HL-60 (cell line): ENCODE measurements around the gene FSD2.

Source experiments
- GABPA ChIP-seq: IDR thresholded peaks from 2 replicates; pipeline ENCODE4 v1.6.1; 2012; ENCODE audit warnings: low read depth
- POLR2AphosphoS5 ChIP-seq: IDR thresholded peaks from 2 replicates; pipeline ENCODE4 v1.6.1; 2012; ENCODE audit warnings: low read depth
- REST ChIP-seq: IDR thresholded peaks from 2 replicates; pipeline ENCODE4 v1.6.1; 2012; ENCODE audit warnings: low read depth; ENCODE audit not compliant: insufficient replicate concordance
- TF ChIP-seq, protein P1 (sequence below): IDR thresholded peaks from one replicate; pipeline ENCODE4 v1.5.1; 2011; ENCODE audit warnings: low read length, control low read depth, inconsistent platforms; ENCODE audit not compliant: insufficient read depth

DNA sequence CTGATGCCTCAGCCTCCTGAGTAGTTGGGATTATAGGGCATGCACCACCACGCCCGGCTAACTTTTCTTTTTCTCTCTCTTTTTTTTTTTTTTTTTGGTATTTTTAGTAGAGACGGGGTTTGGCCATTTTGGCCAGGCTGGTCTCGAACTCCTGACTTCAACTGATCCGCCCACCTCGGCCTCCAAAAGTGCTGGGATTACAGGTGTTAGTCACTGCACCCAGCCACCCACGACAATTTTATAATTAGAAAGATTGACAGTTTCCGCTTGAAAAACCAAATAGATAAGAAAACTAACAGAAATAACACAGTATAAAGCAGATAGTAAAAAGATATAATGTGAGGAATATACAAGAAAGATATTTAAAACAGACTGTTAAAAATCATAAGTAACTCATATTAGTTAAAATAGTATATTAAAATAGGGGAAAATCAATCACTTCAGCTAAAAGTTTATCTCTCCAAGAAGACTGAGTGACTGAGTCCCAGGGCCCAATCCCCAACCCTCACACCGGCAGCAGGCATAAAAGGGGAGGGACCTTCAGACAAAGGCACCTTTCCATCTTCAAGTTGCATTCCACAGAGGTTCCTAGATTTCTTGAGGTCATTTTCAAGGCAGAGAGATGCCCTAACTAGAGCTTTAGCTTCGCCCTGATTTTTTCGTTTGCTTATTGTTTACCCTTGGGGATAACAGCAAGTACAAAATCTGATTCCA lies 2.2 kb upstream of the FSD2 start:
- no peak for TF ChIP-seq GABPA
- TF ChIP-seq REST, result no peak
- no peak for TF ChIP-seq POLR2AphosphoS5
- TF ChIP-seq, protein P1, sequence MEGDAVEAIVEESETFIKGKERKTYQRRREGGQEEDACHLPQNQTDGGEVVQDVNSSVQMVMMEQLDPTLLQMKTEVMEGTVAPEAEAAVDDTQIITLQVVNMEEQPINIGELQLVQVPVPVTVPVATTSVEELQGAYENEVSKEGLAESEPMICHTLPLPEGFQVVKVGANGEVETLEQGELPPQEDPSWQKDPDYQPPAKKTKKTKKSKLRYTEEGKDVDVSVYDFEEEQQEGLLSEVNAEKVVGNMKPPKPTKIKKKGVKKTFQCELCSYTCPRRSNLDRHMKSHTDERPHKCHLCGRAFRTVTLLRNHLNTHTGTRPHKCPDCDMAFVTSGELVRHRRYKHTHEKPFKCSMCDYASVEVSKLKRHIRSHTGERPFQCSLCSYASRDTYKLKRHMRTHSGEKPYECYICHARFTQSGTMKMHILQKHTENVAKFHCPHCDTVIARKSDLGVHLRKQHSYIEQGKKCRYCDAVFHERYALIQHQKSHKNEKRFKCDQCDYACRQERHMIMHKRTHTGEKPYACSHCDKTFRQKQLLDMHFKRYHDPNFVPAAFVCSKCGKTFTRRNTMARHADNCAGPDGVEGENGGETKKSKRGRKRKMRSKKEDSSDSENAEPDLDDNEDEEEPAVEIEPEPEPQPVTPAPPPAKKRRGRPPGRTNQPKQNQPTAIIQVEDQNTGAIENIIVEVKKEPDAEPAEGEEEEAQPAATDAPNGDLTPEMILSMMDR, result no peak
